Glutamatergic neuron (in vitro differentiated cells): ENCODE measurements around the gene NDUFC2. TPM values are rescaled to one million over a fixed set of nuclear protein-coding genes. Genes with fewer than 3 reads are reported as not detected.

ENCODE experiments used
- DNase-seq: peaks from one replicate; pipeline ENCODE4 v3.0.0; 2022
- H3K27ac Mint-ChIP-seq: one replicate; pipeline ENCODE4 v1.8.0; 2020; ENCODE audit warnings: mild to moderate bottlenecking, mixed read lengths, inconsistent platforms; ENCODE audit not compliant: unreplicated experiment
- H3K27me3 Mint-ChIP-seq: one replicate; pipeline ENCODE4 v1.8.0; 2020; ENCODE audit warnings: mild to moderate bottlenecking, moderate library complexity, mixed read lengths, inconsistent platforms; ENCODE audit not compliant: unreplicated experiment
- H3K36me3 Mint-ChIP-seq: one replicate; pipeline ENCODE4 v1.8.0; 2020; ENCODE audit warnings: mild to moderate bottlenecking, mixed read lengths, inconsistent platforms; ENCODE audit not compliant: unreplicated experiment
- H3K4me1 Mint-ChIP-seq: one replicate; pipeline ENCODE4 v1.8.0; 2020; ENCODE audit warnings: mild to moderate bottlenecking, low read depth, mixed read lengths, inconsistent platforms; ENCODE audit not compliant: unreplicated experiment
- H3K4me3 Mint-ChIP-seq: one replicate; pipeline ENCODE4 v1.8.0; 2020; ENCODE audit warnings: mild to moderate bottlenecking, mixed read lengths, inconsistent platforms; ENCODE audit not compliant: unreplicated experiment
- H3K9me3 Mint-ChIP-seq: one replicate; pipeline ENCODE4 v1.8.0; 2020; ENCODE audit warnings: mild to moderate bottlenecking, moderate library complexity, mixed read lengths, inconsistent platforms; ENCODE audit not compliant: unreplicated experiment
- CTCF ChIP-seq: fragments of 200-600 bp; sonication (generic); IDR thresholded peaks from one replicate; pipeline ENCODE4 v1.5.0; 2021; ENCODE audit not compliant: partially characterized antibody, unreplicated experiment
- total RNA-seq: library from RNA; stranded (reverse); fragmentation: NEBNext Ultra II Directional; extraction: Animal tissue kit (Norgen Biotek cat#: 25700); gene quantifications from one replicate; pipeline ENCODE4 v1.2.1, GENCODE V29; 2021; ENCODE audit not compliant: unreplicated experiment

Gene NDUFC2
- total RNA-seq, 1 donor from 2014 or later: 221 TPM

DNA sequence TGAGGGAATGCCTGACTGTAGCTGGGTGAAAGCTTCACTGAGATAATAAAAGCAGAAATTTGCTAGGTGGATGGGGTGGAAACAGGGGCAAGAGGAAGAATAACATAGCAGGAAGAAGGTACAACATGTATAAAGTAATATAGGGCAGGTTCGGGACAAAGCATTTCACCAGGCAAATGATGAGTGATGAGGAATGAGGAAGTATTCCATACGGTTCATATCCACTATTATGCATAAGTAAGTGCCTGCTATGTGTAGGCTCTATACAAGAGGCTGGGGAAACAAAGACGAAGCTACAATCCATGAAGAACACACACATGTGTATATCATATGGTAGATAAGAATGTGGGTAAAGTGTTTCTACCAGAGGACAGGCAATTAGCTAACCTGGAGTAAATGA is 7.9 kb downstream of the NDUFC2 start:
- H3K36me3 Mint-ChIP-seq: peaks cover 10% of the 10 kb centered on the region
- peaks cover 1% of the 10 kb centered on the region for H3K9me3 Mint-ChIP-seq
- no peaks in the 10 kb centered on the region for H3K27me3 Mint-ChIP-seq
- no peak for TF ChIP-seq CTCF
- no peak overlapping the region for H3K4me3 Mint-ChIP-seq
- no peak for DNase-seq
- no peak overlapping the region for H3K27ac Mint-ChIP-seq
- peaks cover 8% of the 10 kb centered on the region for H3K4me1 Mint-ChIP-seq

GRCh38 chr11:78070621-78071020 is 9.0 kb downstream of the NDUFC2 start:
- Mint-ChIP-seq H3K36me3 (peaks cover 10% of the 10 kb centered on the region), H3K27me3 (no peaks in the 10 kb centered on the region)

DNA sequence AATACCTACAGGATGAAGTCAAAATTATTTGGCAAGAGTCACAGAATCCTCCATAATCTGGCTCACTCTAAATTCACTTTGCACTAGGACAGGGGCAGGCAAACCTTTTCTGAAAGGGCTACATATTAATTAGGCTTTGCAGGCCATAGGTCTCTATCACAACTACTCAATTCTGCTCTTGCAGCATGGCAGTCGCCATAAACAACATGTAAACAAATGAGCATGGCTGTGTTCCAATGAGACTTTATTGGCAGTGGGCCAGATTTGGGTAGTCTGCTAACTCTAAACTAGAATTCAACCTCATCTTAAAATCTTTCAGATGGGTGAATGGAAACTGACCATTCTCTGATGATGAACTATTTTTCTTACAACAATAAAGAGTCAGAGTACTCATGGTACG is 10.2 kb downstream of the NDUFC2 start:
- Mint-ChIP-seq H3K9me3 (peaks cover 1% of the 10 kb centered on the region), H3K4me1 (peaks cover under 1% of the 10 kb centered on the region), H3K36me3 (peaks cover 10% of the 10 kb centered on the region), H3K27ac (no peak overlapping the region), H3K27me3 (no peaks in the 10 kb centered on the region), H3K4me3 (no peak overlapping the region)
- DNase-seq: no peak
- no peak for TF ChIP-seq CTCF

More at GRCh38 chr11:78070621-78071020, 9.0 kb downstream of the NDUFC2 start:
- DNase-seq: no peak
- no peak overlapping the region for H3K4me3 Mint-ChIP-seq
- peaks cover 1% of the 10 kb centered on the region for H3K9me3 Mint-ChIP-seq
- no peak for TF ChIP-seq CTCF
- H3K27ac Mint-ChIP-seq: no peak overlapping the region
- H3K4me1 Mint-ChIP-seq: peaks cover 6% of the 10 kb centered on the region

DNA sequence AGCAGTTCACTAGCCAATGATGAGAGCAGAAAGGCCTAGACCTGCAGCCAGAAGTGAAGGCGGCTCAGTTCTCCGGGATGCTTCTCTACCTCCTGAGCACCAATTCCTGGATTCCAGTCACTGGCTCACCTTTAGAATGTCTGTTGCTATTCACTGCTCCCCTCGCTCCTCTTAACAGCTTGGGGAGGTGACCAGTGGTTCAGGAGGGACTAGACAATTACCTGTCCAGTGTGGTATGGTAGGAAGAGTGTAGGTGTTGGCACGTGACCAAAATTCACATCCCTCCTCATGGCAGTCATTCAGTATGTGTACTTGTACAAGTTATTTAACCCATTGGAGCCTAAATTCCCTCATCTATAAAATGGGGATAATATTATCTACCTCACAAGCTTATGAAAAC is 12.0 kb downstream of the NDUFC2 start:
- Mint-ChIP-seq H3K27me3 (no peaks in the 10 kb centered on the region), H3K4me3 (no peak overlapping the region), H3K27ac (no peak overlapping the region), H3K36me3 (peaks cover 10% of the 10 kb centered on the region), H3K9me3 (peaks cover 1% of the 10 kb centered on the region), H3K4me1 (no peaks in the 10 kb centered on the region)
- no peak for DNase-seq
- no peak for TF ChIP-seq CTCF

- Mint-ChIP-seq H3K27ac (no peak overlapping the region), H3K9me3 (no peaks in the 10 kb centered on the region), H3K27me3 (no peaks in the 10 kb centered on the region), H3K4me1 (no peaks in the 10 kb centered on the region), H3K36me3 (peaks cover 10% of the 10 kb centered on the region), H3K4me3 (no peak overlapping the region)
- no peak for DNase-seq
- TF ChIP-seq CTCF: no peak
Measured at GRCh38 chr11:78066471-78066870, 13.2 kb downstream of the NDUFC2 start.
